Esophagus squamous epithelium (tissue), 5 donors: ENCODE results near the gene IRF4. TPM values are rescaled to one million over a fixed set of nuclear protein-coding genes. Genes with fewer than 3 reads are reported as not detected.

Experiments used
- DNase-seq: peaks from one replicate; lab custom pipeline; 2025; lab: John Stamatoyannopoulos, UW
- H3K27ac ChIP-seq, 4 donors: fragments of 200-600 bp; sonication (generic); one replicate each; pipeline ENCODE4 v1.5.1; 2016 to 2019; ENCODE audit warnings: mild to moderate bottlenecking in 1 of 4
- H3K27me3 ChIP-seq, 4 donors: fragments of 200-600 bp; sonication (generic); 1 replicate in 3 of 4; 2 replicates in 1 of 4; pipeline versions ENCODE4 v1.5.1 to v1.6.0; 2017 to 2021; ENCODE audit warnings: antibody characterized with exemption in 1 of 4
- H3K36me3 ChIP-seq, 3 donors: fragments of 200-600 bp; sonication (generic); one replicate each; pipeline ENCODE4 v1.5.1; 2016 to 2019
- H3K4me1 ChIP-seq, 3 donors: fragments of 200-600 bp; sonication (generic); one replicate each; pipeline ENCODE4 v1.5.1; 2017 to 2019
- H3K4me3 ChIP-seq, 4 donors: fragments of 200-600 bp; sonication (generic); 1 replicate in 3 of 4; 2 replicates in 1 of 4; pipeline ENCODE4 v1.5.1; 2016 to 2019; ENCODE audit warnings: mild to moderate bottlenecking in 2 of 4, moderate library complexity in 1 of 4
- H3K9me3 ChIP-seq, 3 donors: fragments of 200-600 bp; sonication (generic); one replicate each; pipeline ENCODE4 v1.5.1; 2016 to 2019
- CTCF ChIP-seq, 6 experiments: fragments of 450-650 bp in 4 of 6; fragments of 200-600 bp in 2 of 6; sonication (generic) in 2 of 6; IDR thresholded peaks; one replicate each; pipeline ENCODE4 v1.5.1; 2016 to 2019; ENCODE audit warnings: antibody characterized with exemption in 6 of 6, mild to moderate bottlenecking in 4 of 6, moderate library complexity in 4 of 6
- POLR2A ChIP-seq, 4 donors: fragments of 450-650 bp; IDR thresholded peaks; one replicate each; pipeline ENCODE4 v1.6.1; 2017; ENCODE audit warnings: antibody characterized with exemption in 4 of 4, mild to moderate bottlenecking in 4 of 4, moderate library complexity in 3 of 4
- WGBS, 2 donors: methylation state at CpG; one replicate each; pipeline ENCODE4 v1.1.5; 2018; 5-methylcytosine and 5-hydroxymethylcytosine counted together
- intact Hi-C: fragments of 100-400 bp; cut with DNase I; formaldehyde crosslinking; loops from one replicate; pipeline ENCODE4 v1.15.0; 2022
- total RNA-seq, 4 donors: library from RNA; depleted of rRNA; stranded (reverse); fragments of >200 nt; gene quantifications; one replicate each; pipeline ENCODE4 v1.1.0, GENCODE V29; 2016
- donor health status: DM: yes; HTN: yes; CAD: no.

The IRF4 gene
- total RNA-seq, 4 donors from 2014 or later, result 0.40 to 1.9 (median 1.2) TPM

- no peaks in the 10 kb centered on the region for H3K4me1 ChIP-seq
- peaks cover 0 to 40% (median 0%) of the 10 kb centered on the region in 4 donors for H3K27me3 ChIP-seq
- WGBS, 2 donors, result 87 to 90% methylated on average over 4 of the region's 4 CpGs
- H3K4me3 ChIP-seq, result no peak overlapping the region
- H3K36me3 ChIP-seq, result no peaks in the 10 kb centered on the region
- DNase-seq, result no peak
- TF ChIP-seq POLR2A (IDR thresholded peaks at IDR 0.05) (no peak), CTCF (IDR thresholded peaks at IDR 0.05) (no peak)
- H3K27ac ChIP-seq, result no peak overlapping the region
- H3K9me3 ChIP-seq, result peaks cover 0 to under 1% (median under 1%) of the 10 kb centered on the region in 3 donors
- intact Hi-C loops, result no loop called here
Measured at GRCh38 chr6:409370-409972, 17.9 kb downstream of the IRF4 start.

GRCh38 chr6:410555-411395 lies 19.2 kb downstream of the IRF4 start:
- Histone ChIP-seq H3K4me1 (no peaks in the 10 kb centered on the region), H3K27me3 (peaks cover 0 to 32% (median 0%) of the 10 kb centered on the region in 4 donors), H3K4me3 (no peak overlapping the region), H3K9me3 (peaks cover 0 to 13% (median 13%) of the 10 kb centered on the region in 3 donors), H3K27ac (no peak overlapping the region), H3K36me3 (no peaks in the 10 kb centered on the region)
- intact Hi-C loops, result no loop called here
- DNase-seq, result no peak
- WGBS, 2 donors, result 80 to 84% methylated on average over 13 to 14 of the region's 15 CpGs
- no peak for TF ChIP-seq POLR2A (IDR thresholded peaks at IDR 0.05)
- no peak for TF ChIP-seq CTCF (IDR thresholded peaks at IDR 0.05)

DNA sequence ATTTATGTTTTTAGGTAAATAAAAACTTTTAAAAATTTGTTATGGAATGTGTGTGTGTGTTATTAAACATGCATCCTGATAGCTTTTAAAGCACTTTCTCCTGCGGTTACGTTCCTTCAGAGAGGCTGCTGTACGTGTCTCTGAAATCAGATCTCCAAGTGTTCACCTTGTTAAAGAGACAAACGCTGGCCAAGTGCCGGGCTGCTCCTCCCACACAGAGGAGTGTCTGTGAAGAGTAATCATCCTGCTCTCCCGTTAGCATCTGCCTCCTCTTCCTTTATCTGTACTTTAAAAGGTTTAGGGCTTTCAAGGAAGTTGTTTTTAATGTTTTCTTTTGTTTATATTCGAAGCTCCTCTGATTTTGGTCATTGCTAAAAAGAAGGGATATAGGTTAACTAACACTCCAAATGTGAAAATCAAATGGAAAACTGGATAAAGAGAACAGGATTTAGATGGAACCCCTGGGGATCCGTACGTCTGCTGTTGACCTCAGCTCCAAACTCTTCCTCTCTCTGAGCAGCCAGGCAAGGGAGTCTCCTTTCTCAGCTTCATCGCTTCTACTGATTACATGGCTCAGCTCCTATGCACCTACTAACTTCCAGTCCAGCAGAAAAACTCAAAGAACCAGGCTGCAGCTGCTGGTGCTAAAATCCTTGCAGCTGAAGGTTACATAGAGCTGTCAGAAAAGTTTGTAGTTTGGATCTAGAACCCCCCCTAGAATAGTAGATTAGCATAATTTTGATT lies 20.0 kb downstream of the IRF4 start:
- Histone ChIP-seq H3K4me1 (no peaks in the 10 kb centered on the region), H3K9me3 (peaks cover 0 to 15% (median 13%) of the 10 kb centered on the region in 3 donors), H3K36me3 (no peaks in the 10 kb centered on the region), H3K27ac (no peak overlapping the region), H3K27me3 (peaks cover 0 to 24% (median 0%) of the 10 kb centered on the region in 4 donors), H3K4me3 (no peak overlapping the region)
- intact Hi-C loops, result no loop called here
- no peak for TF ChIP-seq CTCF (IDR thresholded peaks at IDR 0.05)
- no peak for TF ChIP-seq POLR2A (IDR thresholded peaks at IDR 0.05)
- DNase-seq, result no peak
- WGBS, 2 donors, result 30 to 35% methylated on average over 10 of the region's 10 CpGs

GRCh38 chr6:412146-412886 lies 20.8 kb downstream of the IRF4 start:
- H3K36me3 ChIP-seq, result no peaks in the 10 kb centered on the region
- no peak for TF ChIP-seq POLR2A (IDR thresholded peaks at IDR 0.05)
- no peak for TF ChIP-seq CTCF (IDR thresholded peaks at IDR 0.05)
- DNase-seq, result no peak
- intact Hi-C loops, result no loop called here
- peaks cover 0 to 15% (median 13%) of the 10 kb centered on the region in 3 donors for H3K9me3 ChIP-seq
- H3K27me3 ChIP-seq, result peaks cover 0 to 19% (median 0%) of the 10 kb centered on the region in 4 donors
- no peak overlapping the region for H3K27ac ChIP-seq
- peaks cover 0 to 4% (median 0%) of the 10 kb centered on the region in 3 donors for H3K4me1 ChIP-seq
- H3K4me3 ChIP-seq, result no peak overlapping the region
- 81 to 89% methylated on average over 3 of the region's 3 CpGs for WGBS, 2 donors
